DOHH2 (cell line): ENCODE results near the gene RIPK3.
A peak's percentile ranks its signal among the peaks of the same experiment; 100 is the strongest.

Source experiments
- H3F3A ChIP-seq: fragments of 200-600 bp; sonication (generic), shearing (Covaris generic); 2 replicates; pipeline ENCODE4 v1.6.0; 2016; ENCODE audit warnings: antibody characterized with exemption, mild to moderate bottlenecking; ENCODE audit not compliant: control insufficient read depth, insufficient read depth
- H3K27ac ChIP-seq: fragments of 200-600 bp; sonication (generic); 2 replicates; pipeline ENCODE4 v1.5.1; 2014; ENCODE audit warnings: low read depth, mild to moderate bottlenecking, low read length, moderate library complexity
- H3K27me3 ChIP-seq: fragments of 200-600 bp; sonication (generic); 2 replicates; pipeline ENCODE4 v1.6.1; 2014; ENCODE audit warnings: mild to moderate bottlenecking, low read length, mixed read lengths; ENCODE audit not compliant: control insufficient read depth
- H3K36me3 ChIP-seq: fragments of 200-600 bp; sonication (generic); 2 replicates; pipeline ENCODE4 v1.6.1; 2014; ENCODE audit warnings: mild to moderate bottlenecking, low read length, moderate library complexity, mixed read lengths; ENCODE audit not compliant: control insufficient read depth
- H3K4me1 ChIP-seq: fragments of 200-600 bp; sonication (generic); 2 replicates; pipeline ENCODE4 v1.6.1; 2014; ENCODE audit warnings: mild to moderate bottlenecking, low read length, mixed read lengths; ENCODE audit not compliant: control insufficient read depth
- H3K4me2 ChIP-seq: fragments of 200-600 bp; sonication (generic); 2 replicates; pipeline ENCODE4 v1.6.0; 2014; ENCODE audit warnings: mild to moderate bottlenecking, low read length, moderate library complexity
- H3K4me3 ChIP-seq: fragments of 200-600 bp; sonication (generic); 2 replicates; pipeline ENCODE4 v1.5.1; 2014; ENCODE audit warnings: mild to moderate bottlenecking, low read length, mixed read lengths
- H3K79me2 ChIP-seq: fragments of 200-600 bp; sonication (generic); 2 replicates; pipeline ENCODE4 v1.6.1; 2014; ENCODE audit warnings: mild to moderate bottlenecking, low read length, mixed read lengths; ENCODE audit not compliant: control insufficient read depth
- H3K9me2 ChIP-seq: fragments of 200-600 bp; sonication (generic); replicated peaks from 2 replicates; pipeline ENCODE4 v1.6.1; 2014; ENCODE audit warnings: mild to moderate bottlenecking, low read length, mixed read lengths; ENCODE audit not compliant: control insufficient read depth
- H3K9me3 ChIP-seq: fragments of 200-600 bp; sonication (generic); 2 replicates; pipeline ENCODE4 v1.6.1; 2014; ENCODE audit warnings: antibody characterized with exemption, low read length, mixed read lengths; ENCODE audit not compliant: control insufficient read depth, insufficient read depth
- H4K20me1 ChIP-seq: fragments of 200-600 bp; sonication (generic); 2 replicates; pipeline ENCODE4 v1.6.0; 2014; ENCODE audit warnings: low read depth, mild to moderate bottlenecking, antibody characterized with exemption, low read length, moderate library complexity; ENCODE audit not compliant: control insufficient read depth, insufficient read depth
- EZH2phosphoT487 ChIP-seq: fragments of 200-600 bp; sonication (generic); IDR thresholded peaks from 2 replicates; pipeline ENCODE4 v1.6.1; 2017; ENCODE audit warnings: borderline replicate concordance, mild to moderate bottlenecking, antibody characterized with exemption, low read length, moderate library complexity, mixed read lengths
- TF ChIP-seq, protein P1 (sequence below): fragments of 200-600 bp; sonication (generic); IDR thresholded peaks from one replicate; pipeline ENCODE4 v1.5.1; 2014; ENCODE audit warnings: antibody characterized with exemption, mild to moderate bottlenecking, low read depth, low read length; ENCODE audit not compliant: poor library complexity, severe bottlenecking

The RIPK3 gene

GRCh38 chr14:24307575-24308341 lies 32.0 kb downstream of the RIPK3 start, which contains the start of gene CIDEB:
Gene CIDEB, minus strand, starts transcription at chr14:24307977. Its CDS starts 119 bp downstream, at chr14:24307858.
- peaks cover 83% of the 10 kb centered on the region for H3K36me3 ChIP-seq
- no peak within 1 kb of the TSS for H3K27ac ChIP-seq
- no peak within 1 kb of the TSS for H3K4me3 ChIP-seq
- no peak within 1 kb of the TSS for H3K4me2 ChIP-seq
- H3K4me1 ChIP-seq = peaks cover 32% of the 10 kb centered on the region
- H3K27me3 ChIP-seq = no peaks in the 10 kb centered on the region
- no peak for TF ChIP-seq EZH2phosphoT487
- TF ChIP-seq, protein P1, sequence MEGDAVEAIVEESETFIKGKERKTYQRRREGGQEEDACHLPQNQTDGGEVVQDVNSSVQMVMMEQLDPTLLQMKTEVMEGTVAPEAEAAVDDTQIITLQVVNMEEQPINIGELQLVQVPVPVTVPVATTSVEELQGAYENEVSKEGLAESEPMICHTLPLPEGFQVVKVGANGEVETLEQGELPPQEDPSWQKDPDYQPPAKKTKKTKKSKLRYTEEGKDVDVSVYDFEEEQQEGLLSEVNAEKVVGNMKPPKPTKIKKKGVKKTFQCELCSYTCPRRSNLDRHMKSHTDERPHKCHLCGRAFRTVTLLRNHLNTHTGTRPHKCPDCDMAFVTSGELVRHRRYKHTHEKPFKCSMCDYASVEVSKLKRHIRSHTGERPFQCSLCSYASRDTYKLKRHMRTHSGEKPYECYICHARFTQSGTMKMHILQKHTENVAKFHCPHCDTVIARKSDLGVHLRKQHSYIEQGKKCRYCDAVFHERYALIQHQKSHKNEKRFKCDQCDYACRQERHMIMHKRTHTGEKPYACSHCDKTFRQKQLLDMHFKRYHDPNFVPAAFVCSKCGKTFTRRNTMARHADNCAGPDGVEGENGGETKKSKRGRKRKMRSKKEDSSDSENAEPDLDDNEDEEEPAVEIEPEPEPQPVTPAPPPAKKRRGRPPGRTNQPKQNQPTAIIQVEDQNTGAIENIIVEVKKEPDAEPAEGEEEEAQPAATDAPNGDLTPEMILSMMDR = peak; percentile 95
- no peaks in the 10 kb centered on the region for H3K9me3 ChIP-seq
- H4K20me1 ChIP-seq = no peaks in the 10 kb centered on the region
- H3K79me2 ChIP-seq = 0 out of 2 replicates have a peak, but pooled peaks cover 2% of the 10 kb centered on the region
- H3K9me2 ChIP-seq = no peaks in the 10 kb centered on the region
- H3F3A ChIP-seq = peaks cover 9% of the 10 kb centered on the region; the same call in 1 of the 2 replicates

DNA sequence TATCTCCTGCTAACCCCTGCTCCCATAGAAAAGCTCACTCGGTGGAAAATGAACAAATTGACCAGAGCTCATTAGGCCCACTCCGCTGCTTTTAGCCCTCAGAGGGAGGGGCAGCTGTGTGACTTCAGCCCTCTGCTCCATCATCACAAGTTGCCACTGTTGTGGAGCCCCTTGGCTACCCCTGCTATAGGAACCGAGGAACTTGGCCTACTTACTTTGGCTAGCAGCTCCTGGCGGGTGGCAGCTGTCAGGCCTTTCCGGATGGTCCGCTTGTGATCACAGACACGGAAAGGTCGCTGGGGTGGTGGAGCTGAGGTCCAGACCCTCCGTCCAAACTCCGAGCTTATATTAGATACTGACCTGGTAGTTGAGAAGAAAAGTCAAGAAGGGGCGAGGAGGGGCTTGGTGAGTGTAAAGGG lies 32.6 kb downstream of the RIPK3 start:
- Histone ChIP-seq H3K27ac (no peak overlapping the region), H3K79me2 (0 out of 2 replicates have a peak, but pooled peaks cover 2% of the 10 kb centered on the region), H3K36me3 (peaks cover 86% of the 10 kb centered on the region), H3K4me3 (no peak overlapping the region), H3K27me3 (no peaks in the 10 kb centered on the region), H3K4me2 (no peak overlapping the region), H3K9me3 (no peaks in the 10 kb centered on the region), H3K9me2 (no peaks in the 10 kb centered on the region), H4K20me1 (no peaks in the 10 kb centered on the region), H3F3A (peaks cover 6% of the 10 kb centered on the region; the same call in 1 of the 2 replicates), H3K4me1 (peaks cover 26% of the 10 kb centered on the region)
- TF ChIP-seq EZH2phosphoT487 = no peak
- TF ChIP-seq, protein P1 = no peak

DNA sequence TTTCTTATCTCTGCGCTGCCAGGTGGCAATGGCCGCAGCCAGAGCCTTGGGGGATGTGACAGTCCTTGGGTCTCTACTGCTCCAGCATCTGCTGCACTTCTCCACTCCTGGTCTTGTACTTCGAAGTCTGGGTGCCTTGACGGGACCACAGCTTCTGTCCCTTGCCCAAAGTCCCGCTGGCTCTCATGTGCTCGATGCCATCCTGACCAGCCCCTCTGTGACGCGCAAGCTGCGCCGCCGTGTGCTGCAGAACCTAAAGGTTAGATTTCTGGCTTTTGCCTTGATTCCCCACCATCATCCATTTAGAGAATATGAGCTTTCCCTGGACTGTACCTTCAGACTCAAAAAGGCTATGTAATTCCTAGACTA lies 35.8 kb downstream of the RIPK3 start:
- no peak overlapping the region for H3K4me2 ChIP-seq
- H4K20me1 ChIP-seq = no peaks in the 10 kb centered on the region; the same call in 1 of the 2 replicates
- no peaks in the 10 kb centered on the region for H3K9me2 ChIP-seq
- peaks cover 86% of the 10 kb centered on the region for H3K36me3 ChIP-seq
- no peaks in the 10 kb centered on the region for H3K27me3 ChIP-seq
- H3K4me1 ChIP-seq = peaks cover 15% of the 10 kb centered on the region
- H3K9me3 ChIP-seq = no peaks in the 10 kb centered on the region
- TF ChIP-seq, protein P1 = no peak
- TF ChIP-seq EZH2phosphoT487 = no peak
- H3K79me2 ChIP-seq = peaks cover 28% of the 10 kb centered on the region
- H3K4me3 ChIP-seq = no peak overlapping the region
- H3F3A ChIP-seq = peaks cover 6% of the 10 kb centered on the region; the same call in 1 of the 2 replicates
- no peak overlapping the region for H3K27ac ChIP-seq
